ENCODE results near the gene FHOD3. TPM values are rescaled to one million over a fixed set of nuclear protein-coding genes. Genes with fewer than 3 reads are reported as not detected.

The FHOD3 gene
- total and polyA plus RNA-seq, 2 of the 8 experiments (the other 6 are each of a cell fraction or from before 2014, with no cell fraction given): 9.7 to 10.5 TPM

GRCh38 chr18:36685580-36685979 lies 388.1 kb downstream of the FHOD3 start:
- ChIA-PET POLR2A (ENCODE audit: partially characterized antibody) (no interaction called here), CTCF (ENCODE audit: partially characterized antibody) (interaction anchor here (0.7 to 4.6 kb wide), 4 partner anchors 18 to 428 kb away, joined by 3 to 39 read pairs (median 4); no protein-coding TSS in a partner anchor)
- Histone ChIP-seq H2AFZ (ENCODE audit: low read length) (no peak overlapping the region), H4K20me1 (replicated peaks in 1 of 2; ENCODE audit: control insufficient read depth in 1 of 2, insufficient read depth in 2 of 2, low read length in 2 of 2) (no peaks in the 10 kb centered on the region), H2BK15ac (ENCODE audit: low read length) (no peak overlapping the region), H3K18ac (ENCODE audit: extremely low read depth, low read length) (no peak overlapping the region), H3K79me2 (ENCODE audit: control insufficient read depth in 1 of 2, insufficient read depth in 2 of 2, low read length in 2 of 2) (no peaks in the 10 kb centered on the region), H3K23ac (ENCODE audit: insufficient read length) (no peak overlapping the region), H3K9me3 (ENCODE audit: insufficient read depth in 2 of 2, low read depth in 1 of 2, low read length in 1 of 2) (peaks cover 0 to 4% of the 10 kb centered on the region in 2 experiments; a peak in 1 of 4 replicates), H3K9ac (replicated peaks in 1 of 4; ENCODE audit: extremely low read depth in 1 of 4, low read depth in 3 of 4, low read length in 3 of 4) (no peak overlapping the region), H4K91ac (replicated peaks; ENCODE audit: insufficient read length, low read length) (no peak overlapping the region), H3K4me1 (replicated peaks in 1 of 4; ENCODE audit: control insufficient read depth in 3 of 4, insufficient read depth in 4 of 4, low read length in 3 of 4) (no peaks in the 10 kb centered on the region), H3K27ac (ENCODE audit: low read depth, low read length) (no peak overlapping the region), H3K14ac (ENCODE audit: insufficient read length) (no peak overlapping the region), H3K23me2 (ENCODE audit: low read depth, low read length) (no peaks in the 10 kb centered on the region; the same call in 1 of the 2 replicates), H3K4ac (replicated peaks; ENCODE audit: insufficient read length, low read depth, low read length) (no peak overlapping the region), H3K36me3 (ENCODE audit: control insufficient read depth in 2 of 4, insufficient read depth in 4 of 4, low read length in 3 of 4) (0 out of 8 replicates have a peak, but pooled peaks cover 0 to 3% (median 0%) of the 10 kb centered on the region in 4 experiments), H3K79me1 (ENCODE audit: low read depth, low read length) (no peaks in the 10 kb centered on the region), H4K8ac (ENCODE audit: extremely low read depth, insufficient read depth, low read length) (no peak overlapping the region), H2BK5ac (ENCODE audit: low read depth, low read length) (no peak overlapping the region), H2BK12ac (ENCODE audit: low read depth, low read length) (no peak overlapping the region), H3K4me3 (ENCODE audit: extremely low read depth in 1 of 4, insufficient read depth in 2 of 4, low read depth in 3 of 4, low read length in 4 of 4) (no peak overlapping the region), H3K4me2 (ENCODE audit: insufficient read depth in 1 of 2, low read depth in 2 of 2, low read length in 2 of 2) (no peak overlapping the region), H2BK120ac (replicated peaks; ENCODE audit: low read depth, low read length) (no peak overlapping the region), H4K5ac (ENCODE audit: insufficient read length, low read depth, low read length) (no peak overlapping the region), H3K27me3 (replicated peaks in 1 of 4; ENCODE audit: control insufficient read depth in 3 of 4, extremely low read depth in 1 of 4, insufficient read depth in 3 of 4, low read length in 3 of 4) (no peaks in the 10 kb centered on the region), H2AK5ac (ENCODE audit: low read depth, low read length) (no peak overlapping the region), H2BK20ac (ENCODE audit: low read length) (no peak overlapping the region), H3K56ac (replicated peaks; ENCODE audit: insufficient read length, low read depth, low read length) (no peak overlapping the region)
- 83% methylated on average over 2 of the region's 2 CpGs; no CpG with 5 or more reads in 1 of the 2 experiments for WGBS, 2 experiments (ENCODE audit: extremely low coverage in 1 of 2, insufficient coverage in 1 of 2, insufficient read length in 1 of 2, insufficient replicate concordance in 2 of 2, low coverage in 1 of 2, low lambda C conversion rate in 2 of 2, missing lambda C conversion rate in 1 of 2)
- FAIRE-seq (no peak), DNase-seq (ENCODE audit: low read depth in 1 of 2, low spot score in 2 of 2) (no peak)
- no peak for TF ChIP-seq SRF (IDR thresholded peaks at IDR 0.05; ENCODE audit: low read depth, low read length)
- TF ChIP-seq ATF3 (IDR thresholded peaks at IDR 0.05; ENCODE audit: insufficient read depth, low read depth, low read length): no peak
- no peak for TF ChIP-seq EZH2 (IDR thresholded peaks at IDR 0.05; ENCODE audit: low read depth, low read length, severe bottlenecking)
- no peak for TF ChIP-seq TBP (IDR thresholded peaks at IDR 0.05; ENCODE audit: low read depth, low read length)
- TF ChIP-seq EP300 (IDR thresholded peaks at IDR 0.05; ENCODE audit: borderline replicate concordance in 1 of 2, low read depth in 2 of 2, low read length in 2 of 2): no peak
- TF ChIP-seq MAFK (IDR thresholded peaks at IDR 0.05; ENCODE audit: low read depth, low read length): no peak
